ENCODE results near the gene SLC7A1. TPM values are rescaled to one million over a fixed set of nuclear protein-coding genes. Genes with fewer than 3 reads are reported as not detected.

SLC7A1 gene
- total RNA-seq, 1 donor from 2014 or later: 111 TPM

GRCh38 chr13:29530901-29531300, 64.6 kb downstream of the SLC7A1 start:
- Mint-ChIP-seq H3K4me1 (ENCODE audit: low read depth) (no peaks in the 10 kb centered on the region), H3K36me3 (ENCODE audit: low read depth) (peaks cover 62% of the 10 kb centered on the region), H3K27ac (no peak overlapping the region), H3K27me3 (ENCODE audit: low read depth) (no peaks in the 10 kb centered on the region), H3K9me3 (no peaks in the 10 kb centered on the region), H3K4me3 (ENCODE audit: low read depth) (no peak overlapping the region)
- intact Hi-C loops (cut with micrococcal nuclease): no loop called here
- no peak for DNase-seq (ENCODE audit: low spot score)

- intact Hi-C loops (cut with micrococcal nuclease): no loop called here
- DNase-seq (ENCODE audit: low spot score): no peak
- no peak overlapping the region for H3K27ac Mint-ChIP-seq
- H3K9me3 Mint-ChIP-seq: no peaks in the 10 kb centered on the region
- H3K27me3 Mint-ChIP-seq (ENCODE audit: low read depth): no peaks in the 10 kb centered on the region
- no peaks in the 10 kb centered on the region for H3K4me1 Mint-ChIP-seq (ENCODE audit: low read depth)
- H3K4me3 Mint-ChIP-seq (ENCODE audit: low read depth): no peak overlapping the region
- H3K36me3 Mint-ChIP-seq (ENCODE audit: low read depth): peaks cover 67% of the 10 kb centered on the region
Observed at GRCh38 chr13:29529754-29530153, 65.7 kb downstream of the SLC7A1 start.

- Mint-ChIP-seq H3K27me3 (ENCODE audit: low read depth) (no peaks in the 10 kb centered on the region), H3K36me3 (ENCODE audit: low read depth) (peaks cover 70% of the 10 kb centered on the region), H3K4me3 (ENCODE audit: low read depth) (no peak overlapping the region), H3K27ac (no peak overlapping the region), H3K9me3 (no peaks in the 10 kb centered on the region), H3K4me1 (ENCODE audit: low read depth) (no peaks in the 10 kb centered on the region)
- intact Hi-C loops (cut with micrococcal nuclease): no loop called here
- DNase-seq (ENCODE audit: low spot score): no peak
Observed at GRCh38 chr13:29527916-29528315, 67.6 kb downstream of the SLC7A1 start.

- H3K27me3 Mint-ChIP-seq (ENCODE audit: low read depth): no peaks in the 10 kb centered on the region
- intact Hi-C loops (cut with micrococcal nuclease): no loop called here
- peaks cover 66% of the 10 kb centered on the region for H3K36me3 Mint-ChIP-seq (ENCODE audit: low read depth)
- H3K9me3 Mint-ChIP-seq: no peaks in the 10 kb centered on the region
- no peak overlapping the region for H3K4me3 Mint-ChIP-seq (ENCODE audit: low read depth)
- H3K27ac Mint-ChIP-seq: no peak overlapping the region
- no peaks in the 10 kb centered on the region for H3K4me1 Mint-ChIP-seq (ENCODE audit: low read depth)
- no peak for DNase-seq (ENCODE audit: low spot score)
Observed at GRCh38 chr13:29527511-29527910, 68.0 kb downstream of the SLC7A1 start.

- Mint-ChIP-seq H3K9me3 (no peaks in the 10 kb centered on the region), H3K4me3 (ENCODE audit: low read depth) (no peak overlapping the region), H3K4me1 (ENCODE audit: low read depth) (no peaks in the 10 kb centered on the region), H3K27ac (no peak overlapping the region), H3K36me3 (ENCODE audit: low read depth) (peaks cover 70% of the 10 kb centered on the region), H3K27me3 (ENCODE audit: low read depth) (no peaks in the 10 kb centered on the region)
- DNase-seq (ENCODE audit: low spot score): no peak
- intact Hi-C loops (cut with micrococcal nuclease): no loop called here
Observed at GRCh38 chr13:29526741-29527140, 68.7 kb downstream of the SLC7A1 start.

- H3K27ac Mint-ChIP-seq: no peak overlapping the region
- no peak overlapping the region for H3K4me3 Mint-ChIP-seq (ENCODE audit: low read depth)
- H3K4me1 Mint-ChIP-seq (ENCODE audit: low read depth): no peaks in the 10 kb centered on the region
- no peaks in the 10 kb centered on the region for H3K9me3 Mint-ChIP-seq
- no peaks in the 10 kb centered on the region for H3K27me3 Mint-ChIP-seq (ENCODE audit: low read depth)
- DNase-seq (ENCODE audit: low spot score): no peak
- H3K36me3 Mint-ChIP-seq (ENCODE audit: low read depth): peaks cover 75% of the 10 kb centered on the region
- intact Hi-C loops (cut with micrococcal nuclease): no loop called here
Observed at GRCh38 chr13:29525757-29526156, 69.7 kb downstream of the SLC7A1 start.

- peaks cover 75% of the 10 kb centered on the region for H3K36me3 Mint-ChIP-seq (ENCODE audit: low read depth)
Observed at GRCh38 chr13:29524641-29525040, 70.8 kb downstream of the SLC7A1 start.

GRCh38 chr13:29524176-29524575, 71.3 kb downstream of the SLC7A1 start:
- peaks cover 73% of the 10 kb centered on the region for H3K36me3 Mint-ChIP-seq (ENCODE audit: low read depth)
- H3K4me3 Mint-ChIP-seq (ENCODE audit: low read depth): no peak overlapping the region
- no peaks in the 10 kb centered on the region for H3K4me1 Mint-ChIP-seq (ENCODE audit: low read depth)

More at GRCh38 chr13:29524641-29525040, 70.8 kb downstream of the SLC7A1 start:
- Mint-ChIP-seq H3K4me3 (ENCODE audit: low read depth) (no peak overlapping the region), H3K27ac (no peak overlapping the region), H3K9me3 (no peaks in the 10 kb centered on the region), H3K27me3 (ENCODE audit: low read depth) (no peaks in the 10 kb centered on the region), H3K4me1 (ENCODE audit: low read depth) (no peaks in the 10 kb centered on the region)
- no peak for DNase-seq (ENCODE audit: low spot score)
- intact Hi-C loops (cut with micrococcal nuclease): no loop called here

GRCh38 chr13:29523199-29523961, 72.1 kb downstream of the SLC7A1 start:
- Mint-ChIP-seq H3K9me3 (no peaks in the 10 kb centered on the region), H3K27ac (no peak overlapping the region), H3K4me1 (ENCODE audit: low read depth) (no peaks in the 10 kb centered on the region), H3K4me3 (ENCODE audit: low read depth) (no peak overlapping the region), H3K36me3 (ENCODE audit: low read depth) (peaks cover 72% of the 10 kb centered on the region), H3K27me3 (ENCODE audit: low read depth) (no peaks in the 10 kb centered on the region)
- no peak for DNase-seq (ENCODE audit: low spot score)
- intact Hi-C loops (cut with micrococcal nuclease): no loop called here

More at GRCh38 chr13:29524176-29524575, 71.3 kb downstream of the SLC7A1 start:
- no peaks in the 10 kb centered on the region for H3K27me3 Mint-ChIP-seq (ENCODE audit: low read depth)
- DNase-seq (ENCODE audit: low spot score): no peak
- H3K9me3 Mint-ChIP-seq: no peaks in the 10 kb centered on the region
- intact Hi-C loops (cut with micrococcal nuclease): no loop called here
- H3K27ac Mint-ChIP-seq: no peak overlapping the region

- no peak overlapping the region for H3K4me3 Mint-ChIP-seq (ENCODE audit: low read depth)
- intact Hi-C loops (cut with micrococcal nuclease): no loop called here
- no peaks in the 10 kb centered on the region for H3K9me3 Mint-ChIP-seq
- no peak overlapping the region for H3K27ac Mint-ChIP-seq
- H3K36me3 Mint-ChIP-seq (ENCODE audit: low read depth): peaks cover 73% of the 10 kb centered on the region
- H3K4me1 Mint-ChIP-seq (ENCODE audit: low read depth): no peaks in the 10 kb centered on the region
- H3K27me3 Mint-ChIP-seq (ENCODE audit: low read depth): no peaks in the 10 kb centered on the region
- DNase-seq (ENCODE audit: low spot score): no peak
Observed at GRCh38 chr13:29522044-29522685, 73.3 kb downstream of the SLC7A1 start.

GRCh38 chr13:29521336-29521735, 74.2 kb downstream of the SLC7A1 start:
- intact Hi-C loops (cut with micrococcal nuclease): no loop called here
- H3K4me3 Mint-ChIP-seq (ENCODE audit: low read depth): no peak overlapping the region
- H3K36me3 Mint-ChIP-seq (ENCODE audit: low read depth): peaks cover 73% of the 10 kb centered on the region
- H3K27ac Mint-ChIP-seq: no peak overlapping the region
- H3K27me3 Mint-ChIP-seq (ENCODE audit: low read depth): no peaks in the 10 kb centered on the region
- no peak for DNase-seq (ENCODE audit: low spot score)
- no peaks in the 10 kb centered on the region for H3K9me3 Mint-ChIP-seq
- no peaks in the 10 kb centered on the region for H3K4me1 Mint-ChIP-seq (ENCODE audit: low read depth)

- Mint-ChIP-seq H3K27me3 (ENCODE audit: low read depth) (no peaks in the 10 kb centered on the region), H3K4me1 (ENCODE audit: low read depth) (no peaks in the 10 kb centered on the region), H3K4me3 (ENCODE audit: low read depth) (no peak overlapping the region), H3K36me3 (ENCODE audit: low read depth) (peaks cover 76% of the 10 kb centered on the region), H3K9me3 (no peaks in the 10 kb centered on the region), H3K27ac (no peak overlapping the region)
- DNase-seq (ENCODE audit: low spot score): no peak
- intact Hi-C loops (cut with micrococcal nuclease): no loop called here
Observed at GRCh38 chr13:29520671-29521070, 74.8 kb downstream of the SLC7A1 start.

GRCh38 chr13:29519921-29520320, 75.6 kb downstream of the SLC7A1 start:
- Mint-ChIP-seq H3K27ac (no peak overlapping the region), H3K27me3 (ENCODE audit: low read depth) (no peaks in the 10 kb centered on the region), H3K36me3 (ENCODE audit: low read depth) (peaks cover 72% of the 10 kb centered on the region), H3K4me3 (ENCODE audit: low read depth) (no peak overlapping the region), H3K9me3 (no peaks in the 10 kb centered on the region), H3K4me1 (ENCODE audit: low read depth) (no peaks in the 10 kb centered on the region)
- intact Hi-C loops (cut with micrococcal nuclease): no loop called here
- DNase-seq (ENCODE audit: low spot score): no peak
